Fibroblast of the aortic adventitia (primary cell): ENCODE results near the gene AIG1. TPM values are rescaled to one million over a fixed set of nuclear protein-coding genes. Genes with fewer than 3 reads are reported as not detected.

ENCODE experiments used
- DNase-seq: peaks from one replicate; pipeline ENCODE4 v3.0.0-alpha.2; 2010; ENCODE audit warnings: low read depth
- H3K4me3 ChIP-seq: 2 replicates; pipeline ENCODE4 v1.5.1; 2011; ENCODE audit warnings: low read depth, mild to moderate bottlenecking, control low read depth, low read length, moderate library complexity
- CTCF ChIP-seq: IDR thresholded peaks from 2 replicates; pipeline ENCODE4 v1.5.1; 2011; ENCODE audit warnings: mild to moderate bottlenecking, low read length, control low read depth, inconsistent platforms; ENCODE audit not compliant: insufficient read depth
- total RNA-seq: library from RNA; depleted of rRNA; stranded (reverse); fragments of >200 nt; gene quantifications from 2 replicates; pipeline ENCODE4 v1.2.3, GENCODE V29; 2012; ENCODE audit warnings: low replicate concordance

Gene AIG1
- total RNA-seq, 1 donor: 28.0 TPM

- no peak overlapping the region for H3K4me3 ChIP-seq
- no peak for DNase-seq
- no peak for TF ChIP-seq CTCF
Observed at GRCh38 chr6:143261899-143262436, 201.3 kb downstream of the AIG1 start.

GRCh38 chr6:143262859-143263258, 202.2 kb downstream of the AIG1 start:
- no peak for DNase-seq

GRCh38 chr6:143264379-143264778, 203.7 kb downstream of the AIG1 start:
- no peak overlapping the region for H3K4me3 ChIP-seq
- no peak for DNase-seq
- TF ChIP-seq CTCF: no peak

More at GRCh38 chr6:143262859-143263258, 202.2 kb downstream of the AIG1 start:
- no peak for TF ChIP-seq CTCF
- no peak overlapping the region for H3K4me3 ChIP-seq

- no peak for DNase-seq
- no peak overlapping the region for H3K4me3 ChIP-seq
- TF ChIP-seq CTCF: no peak
Observed at GRCh38 chr6:143264986-143265764, 204.5 kb downstream of the AIG1 start.

GRCh38 chr6:143267760-143268159, 207.1 kb downstream of the AIG1 start:
- no peak for TF ChIP-seq CTCF
- peak; percentile 34 for DNase-seq
- H3K4me3 ChIP-seq: no peak overlapping the region

- no peak for TF ChIP-seq CTCF
- no peak for DNase-seq
- no peak overlapping the region for H3K4me3 ChIP-seq
Observed at GRCh38 chr6:143268439-143268838, 207.8 kb downstream of the AIG1 start.
